HG03095 (cell line): ENCODE data around the gene LRMDA.

ENCODE experiments used
- ATAC-seq: cut with Tn5 transposase; IDR thresholded peaks from one replicate; pipeline ENCODE4 v1.9.1; 2021; ENCODE audit warnings: moderate library complexity; ENCODE audit not compliant: unreplicated experiment

Gene LRMDA

GRCh38 chr10:75401569-75402485 lies 29.6 kb upstream of the LRMDA start, which contains the start of gene ZNF503:
Gene ZNF503 (minus strand): TSS chr10:75401764. CDS start chr10:75401419, 345 bp downstream.
- no peak for ATAC-seq

GRCh38 chr10:75402486-75403143 lies 28.8 kb upstream of the LRMDA start:
- ATAC-seq: no peak

GRCh38 chr10:75403144-75403938 lies 28.1 kb upstream of the LRMDA start:
- no peak for ATAC-seq

- no peak for ATAC-seq
These were observed 27.2 kb upstream of the LRMDA start for GRCh38 chr10:75403939-75404814.

- no peak for ATAC-seq
These were observed 26.4 kb upstream of the LRMDA start for GRCh38 chr10:75404815-75405597.

GRCh38 chr10:75405598-75406461 lies 25.6 kb upstream of the LRMDA start:
- no peak for ATAC-seq

- ATAC-seq: no peak
These were observed 24.8 kb upstream of the LRMDA start for GRCh38 chr10:75406462-75407223.

- no peak for ATAC-seq
These were observed 24.2 kb upstream of the LRMDA start for GRCh38 chr10:75407224-75407712.

- no peak for ATAC-seq
These were observed 23.5 kb upstream of the LRMDA start for GRCh38 chr10:75407713-75408508.

- ATAC-seq: no peak
These were observed 22.9 kb upstream of the LRMDA start for GRCh38 chr10:75408509-75408875.

GRCh38 chr10:75408911-75409885 lies 22.2 kb upstream of the LRMDA start:
- ATAC-seq: no peak

- no peak for ATAC-seq
These were observed 21.1 kb upstream of the LRMDA start for GRCh38 chr10:75410132-75411005.

- ATAC-seq: no peak
These were observed 16.9 kb upstream of the LRMDA start for GRCh38 chr10:75414527-75414926.

- no peak for ATAC-seq
These were observed 13.9 kb upstream of the LRMDA start for GRCh38 chr10:75417522-75417927.

GRCh38 chr10:75418293-75418692 lies 13.1 kb upstream of the LRMDA start:
- ATAC-seq: no peak
